Activated CD4-positive, alpha-beta T cell treated with anti-CD3 and anti-CD28 coated beads, Interleukin-2, Interleukin-6, amounts not matched to agents 100 ng/mL and 50 ng/mL, durations not matched to agents 16 hours and 8 hours (primary cell): ENCODE measurements around the gene ABCC9.

Source experiments
- DNase-seq: peaks from one replicate; pipeline ENCODE4 v3.0.0-alpha.2; 2020

Gene ABCC9

DNA sequence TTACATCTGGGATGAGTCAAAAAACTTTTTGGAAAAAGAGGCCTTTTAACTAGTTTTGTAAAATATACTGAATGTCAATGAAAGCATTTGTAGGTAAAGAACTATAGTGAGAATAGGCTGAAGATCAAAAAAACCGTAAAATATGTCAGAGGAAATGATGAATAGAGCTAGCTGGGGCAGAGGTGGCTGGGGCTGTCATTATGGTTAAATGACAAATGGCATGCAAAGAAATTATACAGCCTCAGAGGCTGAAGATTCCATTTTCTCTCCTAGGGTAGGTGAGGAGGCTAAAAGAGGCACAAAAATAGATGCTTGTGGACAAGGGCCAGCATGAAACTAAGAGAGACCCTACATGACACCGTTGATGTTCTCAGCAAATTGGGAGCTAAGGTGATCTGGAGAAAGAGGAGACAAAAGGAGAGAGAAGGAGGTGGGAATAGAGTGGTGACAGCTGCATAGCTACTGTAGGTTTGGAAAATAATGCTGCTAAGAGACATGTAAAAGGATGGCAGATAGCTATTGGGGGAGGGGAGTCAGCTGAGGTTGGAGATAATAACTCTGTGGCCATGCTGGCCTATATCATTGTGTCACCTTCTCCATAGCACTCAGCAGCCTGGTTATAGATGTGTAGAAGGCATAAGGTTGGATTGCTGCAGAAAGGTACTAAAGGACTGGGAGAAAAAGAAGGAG lies 63.8 kb downstream of the ABCC9 start:
- no peak for DNase-seq

DNA sequence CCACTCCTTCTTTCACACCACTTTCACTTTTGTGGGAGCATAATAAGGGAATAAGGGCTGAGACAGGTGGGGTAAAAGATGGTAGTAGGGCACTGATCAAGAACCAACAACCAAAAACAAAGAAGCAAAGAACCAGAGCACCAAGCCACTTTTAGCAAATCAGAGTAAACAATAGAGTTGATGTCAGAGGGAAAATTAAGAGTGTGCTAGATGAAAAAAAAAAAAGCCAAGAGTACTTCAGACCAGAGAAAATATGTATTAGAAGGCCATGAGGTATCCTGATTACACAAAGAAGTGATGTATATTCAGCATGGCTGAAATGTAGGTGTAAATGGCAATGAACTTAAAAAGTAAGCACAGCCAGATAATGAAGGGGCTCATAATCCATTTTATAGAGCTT lies 75.4 kb downstream of the ABCC9 start:
- DNase-seq: no peak

DNA sequence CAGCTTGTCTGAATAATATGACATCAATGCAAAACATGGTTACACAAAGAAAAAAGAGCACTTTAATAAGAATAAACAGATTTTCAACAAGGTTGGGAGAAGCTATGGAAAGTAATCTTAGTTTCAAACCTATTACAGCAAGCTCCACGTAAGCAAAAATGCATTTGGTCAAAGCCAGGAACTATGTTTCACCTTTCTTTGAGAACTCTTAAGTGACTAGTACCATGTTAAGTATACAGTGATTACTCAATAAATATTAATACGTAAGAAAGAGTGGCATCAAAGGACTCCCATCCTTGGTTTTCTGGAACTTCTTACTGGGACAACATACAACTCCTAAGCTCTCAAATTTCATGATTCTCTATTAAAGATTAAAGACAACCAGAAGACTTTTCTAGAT lies 80.7 kb downstream of the ABCC9 start:
- no peak for DNase-seq

DNA sequence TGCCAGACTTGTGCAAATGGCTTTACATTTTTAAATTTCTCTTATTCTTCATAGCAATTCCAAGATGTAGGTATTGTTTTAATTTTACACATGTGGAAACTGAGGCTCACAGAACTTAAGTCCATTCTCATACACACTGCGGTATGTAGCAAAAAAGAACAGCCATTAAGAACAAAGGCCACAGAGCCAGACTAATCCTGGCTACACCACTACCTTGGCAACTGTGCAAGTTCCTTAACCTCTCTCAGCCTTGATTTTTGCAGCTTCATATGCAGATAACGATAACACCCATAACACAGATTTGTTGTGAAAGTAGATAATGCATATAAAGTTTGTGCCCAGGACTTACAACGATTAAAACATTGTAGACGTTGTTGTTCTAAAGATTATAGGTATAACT lies 81.1 kb downstream of the ABCC9 start:
- DNase-seq: no peak

DNA sequence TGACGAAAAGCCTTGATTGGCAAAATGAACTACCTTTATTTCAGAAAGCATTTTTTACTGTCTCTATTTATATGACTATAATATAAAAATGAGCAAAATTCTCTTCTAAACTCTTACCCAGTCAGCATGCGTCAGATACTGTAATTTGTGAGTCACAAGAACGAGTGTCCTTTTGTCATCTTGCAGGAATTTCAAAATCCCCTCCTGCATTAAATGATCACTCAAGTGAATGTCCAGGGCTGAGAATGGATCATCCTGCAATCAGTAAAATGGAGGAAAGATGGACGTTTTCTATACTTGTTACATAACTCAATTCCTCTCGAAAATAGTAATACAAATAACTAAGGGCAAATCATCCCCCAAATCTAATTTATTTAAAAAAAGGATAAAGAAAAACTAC lies 89.0 kb downstream of the ABCC9 start:
- no peak for DNase-seq

DNA sequence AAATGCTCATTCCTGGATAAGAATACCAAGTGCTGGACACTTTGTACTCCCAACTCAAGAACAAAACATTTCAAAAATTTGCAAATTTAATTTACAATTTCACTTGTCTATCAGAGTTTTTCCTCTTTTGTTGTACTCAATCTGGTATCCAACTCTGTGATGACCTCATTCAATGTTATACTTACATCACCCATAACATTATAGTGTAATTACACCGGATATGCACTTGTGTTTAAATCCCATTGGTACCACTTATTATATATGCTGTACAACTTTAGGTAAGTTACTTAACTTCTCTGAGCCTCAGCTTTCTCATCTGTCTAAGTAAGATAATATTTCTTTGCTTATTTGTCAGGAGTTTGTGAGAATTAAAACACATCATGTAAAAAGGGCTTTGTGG lies 90.1 kb downstream of the ABCC9 start:
- DNase-seq: no peak

DNA sequence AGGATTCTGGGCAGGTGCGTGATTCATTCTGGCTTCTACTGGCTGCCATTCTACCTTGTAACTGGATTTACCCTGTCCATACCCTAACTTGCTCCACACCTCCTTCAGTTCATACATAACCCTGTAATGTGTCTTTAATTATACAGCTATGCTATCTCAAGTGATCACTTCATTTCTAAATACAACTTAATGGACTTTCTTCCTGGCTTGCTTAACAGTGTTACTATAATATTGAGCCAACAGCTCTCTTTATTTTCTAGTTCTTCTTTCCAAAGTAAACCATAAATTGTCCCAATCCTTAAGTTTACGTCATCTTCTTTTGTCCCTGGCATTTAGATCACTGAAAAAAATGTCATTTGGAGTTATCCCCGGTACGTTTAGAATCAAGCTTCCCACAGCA lies 90.8 kb downstream of the ABCC9 start:
- no peak for DNase-seq

DNA sequence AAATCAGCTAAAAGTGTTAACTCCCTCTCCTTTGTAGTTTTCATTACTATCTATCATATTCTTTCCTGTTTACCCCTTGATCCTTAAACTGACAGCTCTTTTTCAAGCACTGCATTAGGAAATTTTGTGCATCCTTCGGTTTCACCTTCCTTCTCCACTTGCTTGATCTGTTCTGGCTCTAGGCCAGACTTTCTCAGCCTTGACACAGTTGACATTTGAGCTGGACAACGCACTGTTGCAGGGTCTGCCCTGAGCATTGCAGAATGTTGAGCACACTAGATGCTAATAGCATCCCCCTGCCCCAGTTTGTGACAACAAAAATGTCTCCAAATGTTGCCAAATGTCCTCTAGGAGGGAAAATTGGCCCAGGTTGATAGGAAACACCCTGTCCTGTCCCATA lies 91.3 kb downstream of the ABCC9 start:
- no peak for DNase-seq

DNA sequence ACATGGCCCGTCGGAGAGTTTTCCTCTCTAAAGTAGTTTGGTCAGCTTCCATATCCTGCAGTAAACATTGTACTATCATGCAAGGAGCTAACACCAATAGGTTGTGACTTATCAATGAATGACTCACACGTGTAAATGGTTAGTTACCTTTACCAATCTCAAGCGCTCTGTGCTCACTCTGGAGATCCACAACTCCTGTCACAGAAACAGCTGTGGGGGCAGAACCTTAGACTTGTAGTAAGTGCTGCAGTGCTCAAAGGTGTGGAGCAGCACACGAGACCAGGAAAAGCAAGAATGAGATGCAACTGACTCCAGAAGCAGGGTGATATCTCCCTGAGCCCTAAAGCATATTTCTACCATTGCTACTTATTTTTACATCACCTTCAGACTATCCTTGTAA lies 93.0 kb downstream of the ABCC9 start:
- DNase-seq: no peak

DNA sequence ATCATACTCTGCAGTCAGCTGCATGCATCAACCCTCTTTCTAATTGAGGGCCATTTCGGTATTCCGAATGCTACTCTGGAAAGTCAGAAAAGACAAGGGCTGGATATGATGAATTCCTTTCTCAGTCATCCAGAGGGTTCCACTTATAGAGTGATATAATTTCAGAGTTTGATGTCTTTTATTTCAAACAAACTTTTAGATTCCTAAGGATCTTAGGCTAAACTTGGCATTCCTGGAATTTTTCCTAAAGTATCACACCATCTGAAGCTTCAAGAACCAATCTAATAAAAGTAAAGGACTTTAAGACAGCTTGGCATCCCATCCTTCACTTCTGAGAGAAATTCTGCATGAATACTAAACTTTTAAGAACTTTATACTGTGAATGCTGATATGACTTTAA lies 97.4 kb downstream of the ABCC9 start:
- DNase-seq: no peak

DNA sequence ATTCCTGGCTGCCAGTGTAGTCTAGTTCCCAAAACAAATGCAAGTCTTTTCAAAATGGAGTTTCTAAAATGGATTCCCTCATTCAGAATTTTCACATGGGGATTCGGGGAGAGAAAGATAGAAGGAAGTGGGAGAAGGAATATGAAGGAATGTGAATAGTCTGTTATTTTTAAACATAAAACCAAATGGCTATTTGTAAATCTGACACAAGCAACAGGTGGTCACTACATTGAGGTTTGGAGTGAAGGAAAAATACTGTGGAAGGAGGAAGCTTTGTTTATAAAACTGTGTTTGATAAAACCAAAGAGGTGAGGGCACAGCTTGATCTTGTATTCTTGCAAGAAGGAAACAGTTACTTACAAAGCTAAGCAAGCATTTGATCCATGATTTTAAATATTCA lies 101.5 kb downstream of the ABCC9 start:
- DNase-seq: no peak

DNA sequence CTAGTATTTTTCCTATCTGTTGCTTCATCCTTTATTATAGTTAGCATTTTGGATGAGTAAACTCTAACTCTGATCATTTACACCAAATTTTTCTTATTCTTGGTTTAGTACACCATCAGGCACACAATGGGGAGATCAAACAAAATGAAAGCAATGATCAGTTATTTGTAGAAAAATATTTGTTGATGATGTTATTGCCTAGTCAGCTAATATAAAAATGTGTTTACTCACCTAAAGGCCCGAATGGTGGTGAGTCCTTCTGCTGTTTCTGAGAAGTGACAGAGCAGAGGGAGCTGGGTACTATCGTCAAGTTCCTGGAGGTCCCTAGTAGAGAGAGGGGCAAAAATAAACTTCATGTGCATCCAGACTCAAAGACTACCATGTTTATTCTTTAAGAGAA lies 103.4 kb downstream of the ABCC9 start:
- no peak for DNase-seq

DNA sequence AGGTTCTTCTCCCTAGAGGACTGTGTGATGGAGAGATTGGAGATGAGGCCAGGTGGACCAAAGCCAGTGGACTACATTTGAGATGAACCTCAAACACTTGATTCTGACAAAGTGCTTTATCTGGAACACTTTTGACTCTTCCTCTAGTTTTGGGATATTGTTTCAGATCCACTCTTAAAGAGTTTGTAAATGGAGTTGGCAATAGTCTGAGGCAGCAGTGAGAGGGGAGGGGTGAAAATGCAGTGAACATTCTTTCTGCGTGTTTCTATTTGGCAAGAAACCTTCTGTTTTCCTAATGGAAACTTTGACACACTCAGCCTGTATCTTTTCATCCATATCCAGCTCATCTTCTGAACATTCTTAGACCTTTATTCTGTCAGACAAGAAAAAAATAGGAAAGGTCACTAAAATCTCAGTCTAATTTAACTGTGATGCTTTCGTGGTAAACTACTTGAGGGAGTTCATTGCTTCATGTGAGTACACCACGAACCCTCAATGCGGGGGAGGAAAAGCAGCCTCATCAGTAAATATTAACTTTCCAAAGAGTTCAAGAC lies 109.4 kb downstream of the ABCC9 start:
- DNase-seq: no peak

DNA sequence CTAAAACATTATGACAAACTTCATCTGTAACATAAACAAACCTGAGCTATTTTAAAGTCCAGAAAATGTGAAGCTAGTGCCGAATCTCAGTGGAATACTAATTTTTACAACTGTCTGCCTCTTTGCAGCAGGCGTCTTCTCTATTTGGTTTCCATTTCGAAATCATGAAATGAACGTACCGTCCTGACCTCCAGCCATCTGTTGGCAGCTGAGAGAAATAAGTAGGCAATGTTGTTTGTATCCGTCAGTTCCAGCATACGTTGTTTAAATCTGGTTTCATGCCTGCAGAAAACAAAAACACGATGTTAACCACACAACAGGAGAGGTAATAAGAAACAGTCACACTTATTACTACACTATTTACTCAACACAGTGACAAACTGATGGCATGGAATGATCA lies 112.4 kb downstream of the ABCC9 start:
- no peak for DNase-seq

DNA sequence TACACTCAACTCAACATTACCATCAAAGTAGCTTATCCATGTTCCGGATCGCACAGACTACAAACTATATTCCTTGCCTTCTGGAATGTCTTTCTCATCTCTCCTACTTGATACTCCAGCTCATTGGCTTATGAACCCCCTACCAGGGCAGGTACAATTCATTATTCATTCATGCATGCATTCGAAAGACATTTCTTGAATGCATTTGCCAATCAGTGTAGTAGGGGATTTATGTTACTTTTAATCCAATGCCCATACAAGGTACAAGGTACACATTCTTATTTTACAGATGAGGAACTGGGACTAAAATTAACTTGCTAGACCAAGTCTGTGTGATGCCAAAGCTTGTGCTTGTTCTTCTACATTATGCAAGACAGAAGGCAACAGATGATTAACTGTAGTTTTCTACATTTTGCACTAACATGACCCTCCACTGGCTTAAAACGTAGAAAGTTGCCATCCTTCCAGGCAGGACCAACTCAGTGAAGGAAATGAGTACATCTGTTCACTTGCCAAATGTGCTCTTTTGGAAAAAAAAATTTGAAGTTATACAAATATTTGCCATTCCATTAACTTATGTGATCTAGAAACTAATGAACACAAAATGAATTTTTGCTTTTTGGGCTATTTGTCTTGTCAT lies 113.0 kb downstream of the ABCC9 start:
- no peak for DNase-seq

DNA sequence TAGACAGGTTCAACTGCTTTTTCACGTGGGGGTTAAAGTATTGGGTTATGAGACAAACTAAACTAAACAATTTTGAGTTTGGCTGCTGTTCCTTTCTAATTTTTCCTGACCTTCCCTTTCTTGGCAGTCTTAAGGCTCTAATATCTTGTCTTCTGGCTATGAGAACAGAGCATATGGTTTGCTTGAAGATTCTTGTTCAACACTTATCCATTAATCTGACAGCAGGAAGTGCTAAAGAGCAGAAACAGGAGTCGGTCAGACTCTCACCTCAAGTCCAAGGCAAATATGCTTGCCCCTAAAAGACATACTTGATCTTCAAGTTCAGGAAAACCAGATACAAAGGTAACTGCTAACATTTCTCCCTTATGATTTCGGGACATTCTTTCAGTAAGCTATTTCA lies 114.1 kb downstream of the ABCC9 start:
- no peak for DNase-seq

DNA sequence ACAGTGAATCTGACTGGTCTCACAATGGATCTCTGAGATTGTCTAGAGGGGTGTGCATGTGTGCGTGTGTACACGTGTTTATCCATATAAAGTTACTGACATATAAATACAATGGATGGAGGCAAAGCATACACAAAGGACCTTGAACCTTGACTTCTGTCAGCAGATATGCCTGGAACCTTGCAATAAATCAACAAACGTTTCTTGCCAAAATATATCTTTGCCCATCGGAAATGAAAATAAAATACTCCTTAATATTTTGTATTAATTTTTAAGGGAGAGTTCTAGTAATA lies 114.7 kb downstream of the ABCC9 start:
- DNase-seq: no peak

DNA sequence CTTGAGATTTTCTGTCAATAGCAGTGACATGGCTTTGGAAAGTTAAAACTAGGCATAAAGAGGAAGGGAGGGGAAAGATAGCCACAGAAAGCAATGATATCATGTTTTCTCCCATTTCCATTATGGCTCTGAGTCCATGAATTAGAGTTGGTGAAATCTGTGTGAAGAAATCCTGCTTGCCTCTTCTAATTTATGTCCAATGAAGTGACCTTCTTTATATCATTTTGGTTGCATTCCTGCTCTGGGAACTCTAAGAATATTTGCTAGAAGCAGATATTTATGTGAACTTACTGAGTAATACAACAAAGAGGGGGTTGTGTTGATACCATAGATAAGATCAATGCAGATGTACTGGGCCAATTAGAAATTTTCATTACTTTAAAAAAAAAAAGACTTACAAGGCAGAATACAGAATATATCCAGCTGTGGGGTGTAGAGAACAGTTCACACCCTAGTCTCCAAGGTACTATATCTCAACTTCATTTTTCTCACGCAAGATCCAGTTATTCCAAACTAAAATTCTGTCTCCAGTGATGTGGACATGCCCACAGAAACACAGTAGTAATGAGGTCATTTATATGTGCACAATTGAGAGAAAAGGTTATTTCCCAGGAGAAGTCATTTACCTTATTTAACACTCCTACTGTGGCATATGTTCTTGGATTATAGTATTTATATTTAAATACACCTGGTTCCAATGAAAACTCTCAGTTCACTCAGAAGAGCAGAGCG lies 115.2 kb downstream of the ABCC9 start:
- DNase-seq: no peak

DNA sequence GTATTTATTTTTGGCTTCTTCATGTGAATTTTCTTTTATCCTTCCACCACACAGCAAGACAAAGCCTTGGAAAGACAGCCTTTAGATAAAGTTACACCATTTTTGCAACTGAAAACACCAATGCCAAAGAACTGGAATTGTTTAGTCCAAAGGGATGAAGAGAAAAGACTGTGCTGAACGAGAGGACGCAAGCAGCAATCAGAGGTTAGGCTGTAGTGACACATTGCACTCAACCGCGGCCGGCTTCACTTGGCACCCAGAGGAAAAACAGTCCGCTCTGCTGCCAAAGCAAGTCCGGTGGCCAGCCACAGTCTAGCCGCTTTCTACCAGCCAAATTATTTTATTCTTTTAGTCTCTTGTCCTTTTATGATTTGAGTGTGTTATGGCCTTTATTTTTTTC lies 117.6 kb downstream of the ABCC9 start:
- DNase-seq: no peak

DNA sequence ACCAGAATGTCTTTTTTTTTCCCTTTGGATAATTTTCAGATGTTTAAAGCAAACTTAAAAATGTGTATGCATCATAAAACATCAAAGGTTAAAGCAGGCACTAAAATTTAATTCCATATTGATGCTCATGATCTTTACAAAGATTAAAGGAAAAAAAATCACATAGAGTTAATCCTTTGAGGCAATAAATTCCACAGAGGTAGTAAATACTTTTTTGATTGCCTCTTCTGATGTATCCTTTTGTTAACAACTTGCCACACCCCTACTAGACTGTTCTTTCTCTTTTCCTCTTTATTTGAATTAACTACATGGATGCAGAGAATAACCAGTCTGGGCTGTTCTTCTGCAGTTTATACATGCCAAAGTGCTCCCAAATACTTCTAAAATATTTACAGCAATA lies 121.5 kb downstream of the ABCC9 start:
- DNase-seq: no peak

DNA sequence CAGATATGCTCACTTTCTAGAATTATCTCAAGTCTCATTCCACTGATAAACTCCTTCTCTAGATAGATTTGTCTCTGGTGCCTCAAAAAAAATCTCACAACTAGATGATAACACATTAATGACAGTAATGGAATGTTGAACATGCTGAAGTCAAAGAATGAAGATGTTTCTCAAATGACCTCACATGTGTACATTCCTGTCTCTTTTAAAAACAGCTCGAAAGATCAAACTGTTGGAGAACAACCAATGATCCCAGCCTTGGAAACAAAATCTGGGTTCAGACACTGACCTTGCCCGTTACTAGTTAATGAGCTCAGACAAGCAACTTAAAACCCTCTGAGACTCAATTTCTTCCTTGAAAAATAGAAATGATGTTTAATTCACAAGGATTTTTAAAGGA lies 122.0 kb downstream of the ABCC9 start:
- no peak for DNase-seq

DNA sequence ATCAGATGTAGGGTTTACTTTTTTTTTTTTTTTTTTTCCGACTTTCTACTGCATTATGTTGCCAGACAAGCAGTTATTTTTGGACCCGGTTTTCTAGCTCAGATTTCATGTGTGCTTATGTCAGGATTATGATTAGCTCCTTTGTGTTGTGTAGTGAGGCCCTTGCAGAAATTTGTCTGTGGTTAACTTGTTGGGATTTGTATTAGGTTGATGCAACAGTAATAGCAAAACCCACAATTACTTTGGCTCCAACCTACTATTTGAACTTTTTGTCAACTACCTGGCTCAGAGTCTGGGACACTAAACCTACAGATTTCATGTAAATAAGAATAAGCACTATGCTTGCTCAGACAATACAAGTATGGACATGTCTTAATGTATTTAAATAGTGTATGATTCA lies 122.6 kb downstream of the ABCC9 start:
- DNase-seq: no peak

DNA sequence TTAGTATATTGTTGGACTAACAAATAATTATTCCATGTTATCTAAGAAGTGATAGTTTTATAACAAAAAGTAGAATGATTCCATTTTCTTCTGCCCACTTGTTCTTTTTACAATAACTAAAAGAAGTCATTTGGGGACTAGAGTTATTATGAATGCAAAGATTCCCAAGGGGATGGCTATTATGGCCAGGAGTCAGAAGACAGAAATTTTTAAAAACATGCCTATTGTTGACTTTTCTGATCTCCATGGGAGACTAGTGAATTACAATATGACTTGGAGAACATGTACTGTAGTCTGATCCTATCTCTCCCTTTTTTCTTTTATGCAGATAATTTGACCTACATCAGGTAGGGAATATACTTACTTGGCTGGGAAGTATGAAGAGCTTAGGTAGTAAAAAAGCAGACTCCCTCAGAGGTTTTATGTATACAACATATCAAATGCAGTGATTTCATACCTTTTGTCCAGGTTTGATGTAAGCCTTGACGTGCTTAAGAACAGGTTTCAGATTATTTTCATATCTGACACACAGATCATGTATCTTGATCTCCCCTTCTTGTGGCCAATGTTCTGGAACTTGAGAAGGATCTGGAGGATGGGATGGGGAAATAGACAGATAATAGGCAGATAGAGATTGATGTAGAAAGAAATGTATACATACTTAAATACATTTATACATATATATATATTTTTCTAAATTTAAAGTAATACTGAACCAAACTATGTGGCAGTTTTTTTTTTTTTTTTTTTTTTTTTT lies 125.7 kb downstream of the ABCC9 start:
- DNase-seq: no peak

DNA sequence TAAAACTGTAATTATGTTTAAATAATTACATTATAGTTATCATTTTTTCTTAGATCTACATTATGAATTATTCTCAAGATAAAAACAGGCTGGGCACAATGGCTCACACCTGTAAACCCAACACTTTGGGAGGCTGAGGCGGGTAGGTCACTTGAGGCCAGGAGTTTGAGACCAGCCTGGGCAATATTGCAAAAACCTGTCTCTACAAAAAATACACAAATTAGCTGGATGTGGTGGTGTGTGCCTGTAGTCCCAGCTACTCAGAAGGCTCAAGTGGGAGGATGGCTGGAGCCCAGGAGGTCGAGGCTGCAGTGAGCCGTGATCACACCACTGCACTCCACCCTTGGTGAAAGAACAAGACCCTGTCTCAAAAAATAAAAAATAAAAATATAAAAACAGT lies 126.4 kb downstream of the ABCC9 start:
- DNase-seq: no peak
